Naive thymus-derived CD8-positive, alpha-beta T cell (primary cell): ENCODE results near the gene ALKBH4. TPM values are rescaled to one million over a fixed set of nuclear protein-coding genes. Genes with fewer than 3 reads are reported as not detected.
"Not testable (repeated sequence)": the region's sequence is repeated elsewhere in the genome, so short reads cannot be mapped to it uniquely, and the experiment has no call there.

Experiments
- ATAC-seq, 2 donors: fragments of 150-1000 bp; cut with Tn5 transposase in 1 of 2; sonication (Bioruptor Pico), chemical (Tn5 transposase) in 1 of 2; 1 replicate in 1 of 2; 2 replicates in 1 of 2; pipeline ENCODE4 v1.10.0; 2021; ENCODE audit warnings: mild to moderate bottlenecking in 2 of 2, moderate library complexity in 2 of 2
- POLR2A ChIA-PET: fragments of 350-600 bp; sonication (Branson Sonifier 250); formaldehyde crosslinking; loops from one replicate; lab custom pipeline; 2021; ENCODE audit warnings: antibody characterized with exemption; lab: Charles Lee
- DNase-seq, 10 donors: peaks; one replicate each; pipeline versions ENCODE4 v3.0.0 to v3.0.0-alpha.2; 2020 to 2022
- H3K27ac Mint-ChIP-seq, 10 donors: one replicate each; pipeline ENCODE4 v1.8.0; 2020 to 2022; ENCODE audit warnings: mild to moderate bottlenecking in 10 of 10, mixed read lengths in 10 of 10, moderate library complexity in 4 of 10, inconsistent platforms in 1 of 10
- H3K27me3 Mint-ChIP-seq, 5 donors: one replicate each; pipeline ENCODE4 v1.8.0; 2021 to 2022; ENCODE audit warnings: mixed read lengths in 5 of 5
- H3K36me3 Mint-ChIP-seq, 3 donors: one replicate each; pipeline ENCODE4 v1.8.0; 2020 to 2022; ENCODE audit warnings: mixed read lengths in 3 of 3, mild to moderate bottlenecking in 2 of 3, inconsistent platforms in 1 of 3
- H3K4me1 Mint-ChIP-seq, 4 donors: one replicate each; pipeline ENCODE4 v1.8.0; 2021 to 2022; ENCODE audit warnings: mixed read lengths in 4 of 4
- H3K4me3 Mint-ChIP-seq, 10 donors: one replicate each; pipeline ENCODE4 v1.8.0; 2020 to 2022; ENCODE audit warnings: mild to moderate bottlenecking in 10 of 10, mixed read lengths in 10 of 10, moderate library complexity in 6 of 10, inconsistent platforms in 1 of 10
- H3K9me3 Mint-ChIP-seq, 9 donors: one replicate each; pipeline ENCODE4 v1.8.0; 2020 to 2022; ENCODE audit warnings: mixed read lengths in 9 of 9, mild to moderate bottlenecking in 3 of 9, inconsistent platforms in 1 of 9, moderate library complexity in 1 of 9
- microRNA-seq: library from miRNA; unstranded; fragments of <30 nt; microRNA quantifications from one replicate; pipeline ENCODE4 v1.2.0, GENCODE V29; 2022; ENCODE audit warnings: borderline microRNAs expressed
- polyA plus RNA-seq, 3 donors: library from polyadenylated mRNA; unstranded; fragments of 300-500 nt; fragmentation: Illumina TruSeq; gene quantifications; one replicate each; pipeline ENCODE4 v1.2.3, GENCODE V29; 2021
- total RNA-seq, 8 experiments: library from RNA in 2 of 8; stranded (reverse) in 2 of 8; gene quantifications; one replicate each; pipeline ENCODE4 v1.2.3 and lab custom pipeline; 2021 to 2026

ALKBH4 gene
- total and polyA plus RNA-seq, 5 experiments from 2014 or later = 9.9 to 17.3 (median 14.8) TPM

DNA sequence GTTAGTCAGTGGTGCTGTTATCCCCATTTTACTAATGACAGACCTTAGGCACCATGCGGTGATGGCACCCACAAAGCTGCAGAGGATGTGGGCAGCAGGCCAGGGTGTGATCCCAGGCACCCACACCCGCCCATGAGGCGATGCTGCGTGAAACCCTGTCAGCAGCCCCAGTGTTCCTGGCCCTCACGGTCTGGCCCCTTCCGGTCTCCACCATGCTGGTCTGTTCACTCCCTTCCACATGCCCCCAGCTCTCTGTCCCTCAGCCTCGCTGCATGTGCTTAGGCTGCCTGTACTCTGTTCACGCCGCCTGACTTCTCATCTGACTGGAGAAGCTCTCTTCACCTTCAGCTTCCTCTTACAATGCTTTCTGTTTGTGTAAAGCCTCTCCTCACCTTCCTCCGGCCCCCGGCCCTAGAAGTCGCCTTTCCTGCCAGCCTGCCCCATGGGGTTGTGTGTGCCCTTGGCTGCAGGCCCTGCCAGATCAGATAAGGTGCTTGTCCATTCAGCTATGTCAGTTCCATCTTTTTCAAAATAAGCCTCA is 48.9 kb downstream of the ALKBH4 start:
- H3K27me3 Mint-ChIP-seq = no peaks in the 10 kb centered on the region
- peaks cover 0 to 24% (median 5%) of the 10 kb centered on the region in 3 donors for H3K36me3 Mint-ChIP-seq
- DNase-seq (peak in 6 of 10 donors; percentile 40 to 64 (median 57)), ATAC-seq (peak; percentile 61 to 66)
- POLR2A ChIA-PET = interaction anchor here (0.8 to 17.7 kb wide), 12 partner anchors 9 to 675 kb away, joined by 3 to 449 read pairs (median 9); partner anchors contain the start of genes ALKBH4, ARMC10, LRWD1 and ORAI2
- H3K4me1 Mint-ChIP-seq = peaks cover 29 to 80% (median 62%) of the 10 kb centered on the region in 4 donors
- H3K4me3 Mint-ChIP-seq = peak overlapping the region; percentile 70 to 92 (median 86)
- H3K27ac Mint-ChIP-seq = peak overlapping the region; percentile 95 to 99 (median 98)
- H3K9me3 Mint-ChIP-seq = no peaks in the 10 kb centered on the region

- Mint-ChIP-seq H3K36me3 (peaks cover 5 to 39% (median 19%) of the 10 kb centered on the region in 3 donors), H3K4me3 (no peak overlapping the region)
These were observed 51.1 kb downstream of the ALKBH4 start for GRCh38 chr7:102413611-102414010.

DNA sequence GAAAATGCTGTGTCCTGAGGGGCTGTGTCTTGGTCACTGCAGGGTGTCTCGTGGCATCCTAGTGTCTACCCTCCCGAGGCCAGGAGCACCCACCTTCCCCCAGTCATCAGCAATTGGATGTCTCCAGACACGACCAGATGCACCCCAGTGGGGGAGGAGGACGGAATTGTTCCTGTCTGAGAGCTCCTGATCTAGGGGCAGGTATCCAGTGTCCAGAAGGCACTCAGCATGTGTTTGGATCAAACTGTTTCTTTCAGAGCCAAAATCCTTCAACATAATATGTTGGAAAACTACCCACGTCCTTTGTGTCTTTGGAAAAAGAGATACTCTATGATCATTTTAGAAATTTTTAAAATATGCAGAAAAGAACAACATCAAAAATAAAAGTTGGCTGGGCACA is 51.6 kb downstream of the ALKBH4 start:
- Mint-ChIP-seq H3K4me3 (no peak overlapping the region), H3K36me3 (peaks cover 5 to 45% (median 16%) of the 10 kb centered on the region in 3 donors), H3K27ac (peak overlapping the region in 9 of 10 donors; percentile 25 to 97 (median 79)), H3K4me1 (peaks cover 16 to 66% (median 39%) of the 10 kb centered on the region in 4 donors), H3K27me3 (no peaks in the 10 kb centered on the region), H3K9me3 (no peaks in the 10 kb centered on the region)
- ATAC-seq (no peak), DNase-seq (no peak)
- POLR2A ChIA-PET = interaction anchor here (1.3 to 17.7 kb wide), 7 partner anchors 16 to 54 kb away, joined by 6 to 449 read pairs (median 8); partner anchors contain the start of genes ALKBH4, ORAI2 and PRKRIP1

More at GRCh38 chr7:102413611-102414010, 51.1 kb downstream of the ALKBH4 start:
- POLR2A ChIA-PET = interaction anchor here (1.4 to 17.7 kb wide), 4 partner anchors 15 to 52 kb away, joined by 7 to 449 read pairs (median 13); partner anchors contain the start of genes ALKBH4, LRWD1, ORAI2 and PRKRIP1
- Mint-ChIP-seq H3K4me1 (peaks cover 19 to 66% (median 44%) of the 10 kb centered on the region in 4 donors), H3K9me3 (no peaks in the 10 kb centered on the region), H3K27me3 (no peaks in the 10 kb centered on the region), H3K27ac (peak overlapping the region in 6 of 10 donors; percentile 61 to 97 (median 80))
- DNase-seq (no peak), ATAC-seq (no peak)

GRCh38 chr7:102412548-102412947 is 52.1 kb downstream of the ALKBH4 start:
- H3K27me3 Mint-ChIP-seq = no peaks in the 10 kb centered on the region
- DNase-seq (peak; percentile 29 to 68 (median 52)), ATAC-seq (peak in 1 of 2 donors; percentile 48)
- peaks cover 5 to 50% (median 16%) of the 10 kb centered on the region in 3 donors for H3K36me3 Mint-ChIP-seq
- no peak overlapping the region for H3K4me3 Mint-ChIP-seq
- POLR2A ChIA-PET = interaction anchor here (1.3 to 17.7 kb wide), 7 partner anchors 16 to 54 kb away, joined by 6 to 449 read pairs (median 8); partner anchors contain the start of genes ALKBH4, ORAI2 and PRKRIP1
- H3K4me1 Mint-ChIP-seq = peaks cover 16 to 66% (median 34%) of the 10 kb centered on the region in 4 donors
- no peaks in the 10 kb centered on the region for H3K9me3 Mint-ChIP-seq
- peak overlapping the region in 9 of 10 donors; percentile 25 to 97 (median 79) for H3K27ac Mint-ChIP-seq

- Mint-ChIP-seq H3K9me3 (no peaks in the 10 kb centered on the region), H3K4me3 (no peak overlapping the region), H3K27me3 (no peaks in the 10 kb centered on the region), H3K4me1 (peaks cover 8 to 52% (median 17%) of the 10 kb centered on the region in 4 donors), H3K27ac (peak overlapping the region in 4 of 10 donors; percentile 36 to 72 (median 64)), H3K36me3 (peaks cover 5 to 66% (median 20%) of the 10 kb centered on the region in 3 donors)
- ATAC-seq (no peak), DNase-seq (no peak)
- POLR2A ChIA-PET = interaction anchor here (17.7 kb wide), 1 partner anchor 18 kb away, joined by 449 read pairs; the partner anchor contains the start of gene ORAI2
These were observed 53.7 kb downstream of the ALKBH4 start for GRCh38 chr7:102410918-102411317.

DNA sequence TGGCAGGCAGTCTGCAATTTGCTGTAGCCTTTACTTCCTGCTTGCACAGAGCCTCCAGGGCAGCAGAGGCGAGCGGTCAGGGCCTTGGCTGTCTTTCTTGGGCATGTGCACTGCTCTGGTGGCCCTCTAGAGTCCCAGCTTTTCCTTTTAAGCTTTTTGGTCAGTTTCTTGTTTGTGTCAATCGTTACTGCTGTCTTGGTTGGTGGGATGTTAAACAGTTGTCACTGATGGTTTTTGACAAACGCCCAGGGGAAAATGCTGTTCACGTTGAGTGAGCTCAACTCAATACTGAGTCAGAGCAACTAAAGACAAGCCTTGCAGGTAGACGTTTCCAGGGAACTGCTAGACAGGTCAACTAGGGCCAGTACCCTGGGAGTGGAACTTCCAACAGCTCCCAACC is 54.5 kb downstream of the ALKBH4 start:
- DNase-seq = no peak
- POLR2A ChIA-PET = interaction anchor here (1.1 to 17.7 kb wide), 2 partner anchors 18 to 56 kb away, joined by 6 to 449 read pairs; partner anchors contain the start of gene ORAI2
- no peak for ATAC-seq
- peak overlapping the region in 3 of 10 donors; percentile 30 to 68 (median 52) for H3K27ac Mint-ChIP-seq
- H3K4me1 Mint-ChIP-seq = peaks cover 0 to 44% (median 9%) of the 10 kb centered on the region in 4 donors
- no peaks in the 10 kb centered on the region for H3K27me3 Mint-ChIP-seq
- peaks cover 5 to 73% (median 22%) of the 10 kb centered on the region in 3 donors for H3K36me3 Mint-ChIP-seq
- peak overlapping the region in 1 of 10 donors; percentile 19 for H3K4me3 Mint-ChIP-seq
- H3K9me3 Mint-ChIP-seq = no peaks in the 10 kb centered on the region

GRCh38 chr7:102409340-102409739 is 55.3 kb downstream of the ALKBH4 start:
- Mint-ChIP-seq H3K4me1 (peaks cover 3 to 41% (median 10%) of the 10 kb centered on the region in 4 donors), H3K27me3 (no peaks in the 10 kb centered on the region), H3K36me3 (peaks cover 5 to 81% (median 22%) of the 10 kb centered on the region in 3 donors), H3K4me3 (no peak overlapping the region), H3K9me3 (no peaks in the 10 kb centered on the region), H3K27ac (peak overlapping the region in 2 of 10 donors; percentile 30 to 51)
- POLR2A ChIA-PET = interaction anchor here (1.1 to 17.7 kb wide), 2 partner anchors 19 to 57 kb away, joined by 6 to 449 read pairs; partner anchors contain the start of gene ORAI2
- DNase-seq (no peak), ATAC-seq (no peak)

GRCh38 chr7:102408530-102408929 is 56.1 kb downstream of the ALKBH4 start:
- DNase-seq, H3K4me3 Mint-ChIP-seq, H3K27me3 Mint-ChIP-seq, ATAC-seq, H3K9me3 Mint-ChIP-seq: not testable (repeated sequence)
- Mint-ChIP-seq H3K4me1 (peaks cover 5 to 37% (median 11%) of the 10 kb centered on the region in 4 donors), H3K27ac (peak overlapping the region in 4 of 10 donors; percentile 41 to 74 (median 52)), H3K36me3 (peaks cover 5 to 87% (median 22%) of the 10 kb centered on the region in 3 donors)
- POLR2A ChIA-PET = interaction anchor here (17.7 kb wide), 1 partner anchor 20 kb away, joined by 449 read pairs; the partner anchor contains the start of gene ORAI2

GRCh38 chr7:102407910-102408309 is 56.8 kb downstream of the ALKBH4 start:
- Mint-ChIP-seq H3K27ac (peak overlapping the region in 3 of 10 donors; percentile 33 to 74 (median 41)), H3K27me3 (no peaks in the 10 kb centered on the region), H3K4me1 (peaks cover 5 to 32% (median 10%) of the 10 kb centered on the region in 4 donors), H3K9me3 (no peaks in the 10 kb centered on the region), H3K36me3 (peaks cover 5 to 89% (median 22%) of the 10 kb centered on the region in 3 donors), H3K4me3 (no peak overlapping the region)
- DNase-seq (no peak), ATAC-seq (no peak)
- POLR2A ChIA-PET = interaction anchor here (2.2 to 17.7 kb wide), 2 partner anchors 8 to 21 kb away, joined by 9 to 449 read pairs; partner anchors contain the start of gene ORAI2

Small RNA genes within 50 kb of the gene (microRNA-seq; reads per million reads assigned to microRNA genes)
- gene MIR4467 = not detected
- gene MIR5090 = 5.1 reads per million, percentile 13 among the genes with 10 or more reads in this experiment

Other genes starting within 250 kb of the ALKBH4 start
- gene SH2B2, start 178.0 kb downstream of the ALKBH4 start, total RNA-seq = 1 to 10 TPM; 2.7 to 3.8 TPM
- gene SH2B2, start 178.0 kb downstream of the ALKBH4 start, polyA plus RNA-seq = under 1 TPM in 2 of 3 donors, not detected in 1; 0.17 to 0.31 TPM
- gene SPDYE6, start 108.4 kb downstream of the ALKBH4 start, total RNA-seq = not detected
- gene SPDYE6, start 108.4 kb downstream of the ALKBH4 start, polyA plus RNA-seq = under 1 TPM in 2 of 3 donors, not detected in 1; 0.25 to 0.52 TPM
- 10 to 100 TPM; 47.9 TPM for gene PRKRIP1, start 68.5 kb downstream of the ALKBH4 start, total RNA-seq
- gene PRKRIP1, start 68.5 kb downstream of the ALKBH4 start, polyA plus RNA-seq = 10 to 100 TPM; 13.4 to 27.0 (median 17.7) TPM
- gene ORAI2, start 31.3 kb downstream of the ALKBH4 start, total RNA-seq = 10 to 100 TPM; 29.1 to 33.6 TPM
- gene ORAI2, start 31.3 kb downstream of the ALKBH4 start, polyA plus RNA-seq = 10 to 100 TPM; 35.9 to 54.4 (median 37.2) TPM
- 10 to 100 TPM; 21.6 to 23.6 TPM for gene LRWD1, start 121 bp upstream of the ALKBH4 start, total RNA-seq
- gene LRWD1, start 121 bp upstream of the ALKBH4 start, polyA plus RNA-seq = 10 to 100 TPM in 2 of 3 donors, 1 to 10 TPM in 1; 7.2 to 14.5 (median 11.4) TPM
- gene POLR2J, start 14.1 kb upstream of the ALKBH4 start, total RNA-seq = 10 to 100 TPM; 44.3 to 44.4 TPM
- 100 to 1,000 TPM in 2 of 3 donors, 10 to 100 TPM in 1; 65.6 to 112 (median 103) TPM for gene POLR2J, start 14.1 kb upstream of the ALKBH4 start, polyA plus RNA-seq
- 10 to 100 TPM; 31.9 to 35.0 TPM for gene RASA4B, start 52.9 kb upstream of the ALKBH4 start, total RNA-seq
- 10 to 100 TPM in 1 of 3 donors, 1 to 10 TPM in 2; 7.8 to 15.7 (median 8.7) TPM for gene RASA4B, start 52.9 kb upstream of the ALKBH4 start, polyA plus RNA-seq
- gene UPK3BL2, start 78.8 kb upstream of the ALKBH4 start, total RNA-seq = 10 to 100 TPM; 53.0 to 53.6 TPM
- 1 to 10 TPM in 2 of 3 donors, under 1 TPM in 1; 0.44 to 3.0 (median 1.1) TPM for gene UPK3BL2, start 78.8 kb upstream of the ALKBH4 start, polyA plus RNA-seq
- 1 to 10 TPM in 1 of 2 experiments, under 1 TPM in 1; 0.41 to 1.0 TPM for gene SPDYE2, start 86.4 kb upstream of the ALKBH4 start, total RNA-seq
- gene SPDYE2, start 86.4 kb upstream of the ALKBH4 start, polyA plus RNA-seq = under 1 TPM; 0.22 to 0.58 (median 0.37) TPM
- 100 to 1,000 TPM; 104 to 119 TPM for gene POLR2J3, start 107.7 kb upstream of the ALKBH4 start, total RNA-seq
- 10 to 100 TPM; 27.7 to 48.4 (median 34.6) TPM for gene POLR2J3, start 107.7 kb upstream of the ALKBH4 start, polyA plus RNA-seq
- gene RASA4, start 151.9 kb upstream of the ALKBH4 start, total RNA-seq = 10 to 100 TPM; 60.9 to 65.1 TPM
- gene RASA4, start 151.9 kb upstream of the ALKBH4 start, polyA plus RNA-seq = 10 to 100 TPM; 14.2 to 32.6 (median 23.4) TPM
- 10 to 100 TPM; 72.8 to 77.3 TPM for gene UPK3BL1, start 177.9 kb upstream of the ALKBH4 start, total RNA-seq
- gene UPK3BL1, start 177.9 kb upstream of the ALKBH4 start, polyA plus RNA-seq = 10 to 100 TPM; 22.4 to 32.6 (median 31.2) TPM
- not detected for gene SPDYE2B, start 185.5 kb upstream of the ALKBH4 start, total RNA-seq
- gene SPDYE2B, start 185.5 kb upstream of the ALKBH4 start, polyA plus RNA-seq = under 1 TPM in 1 of 3 donors, not detected in 2; 0.22 TPM
- gene POLR2J2, start 206.8 kb upstream of the ALKBH4 start, total RNA-seq = 10 to 100 TPM; 32.3 to 39.5 TPM
- 1 to 10 TPM; 3.0 to 3.7 (median 3.3) TPM for gene POLR2J2, start 206.8 kb upstream of the ALKBH4 start, polyA plus RNA-seq